Neural cell (in vitro differentiated cells): ENCODE data around the gene PABPC1L. TPM values are rescaled to one million over a fixed set of nuclear protein-coding genes. Genes with fewer than 3 reads are reported as not detected.

ENCODE experiments used
- H2AFZ ChIP-seq: fragments of 200-600, 300-800 bp; sonication (generic), shearing (Covaris generic); 2 replicates; pipeline ENCODE4 v1.6.0; 2014; ENCODE audit warnings: low read depth, mild to moderate bottlenecking, antibody characterized with exemption, low read length, moderate library complexity
- H3F3A ChIP-seq: fragments of 200-600 bp; shearing (Covaris generic); 2 replicates; pipeline ENCODE4 v1.6.1; 2016; ENCODE audit warnings: mild to moderate bottlenecking, moderate library complexity, mixed read lengths, antibody characterized with exemption, low read length; ENCODE audit not compliant: insufficient read depth, poor library complexity, severe bottlenecking
- H3K27ac ChIP-seq: fragments of 200-600, 300-800 bp; sonication (generic), shearing (Covaris generic); 2 replicates; pipeline ENCODE4 v1.5.1; 2014; ENCODE audit warnings: mild to moderate bottlenecking, low read length, moderate library complexity
- H3K27me3 ChIP-seq: fragments of 300-800, 200-600 bp; sonication (generic), shearing (Covaris generic); 2 replicates; pipeline ENCODE4 v1.6.0; 2014; ENCODE audit warnings: mild to moderate bottlenecking, low read depth, low read length, moderate library complexity; ENCODE audit not compliant: insufficient read depth
- H3K36me3 ChIP-seq: fragments of 300-800, 200-600 bp; sonication (generic), shearing (Covaris generic); 2 replicates; pipeline ENCODE4 v1.5.1; 2014; ENCODE audit warnings: mild to moderate bottlenecking, antibody characterized with exemption, low read length, moderate library complexity; ENCODE audit not compliant: insufficient read depth
- H3K4me2 ChIP-seq: fragments of 300-800, 200-600 bp; sonication (generic), shearing (Covaris generic); 2 replicates; pipeline ENCODE4 v1.6.0; 2014; ENCODE audit warnings: mild to moderate bottlenecking, low read length
- H3K4me3 ChIP-seq: fragments of 300-800, 200-600 bp; sonication (generic), shearing (Covaris generic); 2 replicates; pipeline ENCODE4 v1.5.1; 2014; ENCODE audit warnings: mild to moderate bottlenecking, low read length, moderate library complexity
- H3K79me2 ChIP-seq: fragments of 200-600 bp; shearing (Covaris generic); replicated peaks from 2 replicates; pipeline ENCODE4 v1.6.0; 2014; ENCODE audit warnings: mild to moderate bottlenecking, low read length, moderate library complexity; ENCODE audit not compliant: insufficient read depth
- H3K9ac ChIP-seq: fragments of 300-800, 200-600 bp; sonication (generic), shearing (Covaris generic); 2 replicates; pipeline ENCODE4 v1.6.1; 2016; ENCODE audit warnings: mild to moderate bottlenecking, low read length, mixed read lengths
- H3K9me2 ChIP-seq: fragments of 200-600 bp; shearing (Covaris generic); 2 replicates; pipeline ENCODE4 v1.6.1; 2016; ENCODE audit warnings: mild to moderate bottlenecking, low read length, mixed read lengths; ENCODE audit not compliant: insufficient read depth
- H3K9me3 ChIP-seq: fragments of 200-600, 300-800 bp; sonication (generic), shearing (Covaris generic); 2 replicates; pipeline ENCODE4 v1.6.1; 2016; ENCODE audit warnings: mild to moderate bottlenecking, mixed run types, low read length, moderate library complexity, mixed read lengths
- H4K20me1 ChIP-seq: fragments of 200-600 bp; shearing (Covaris generic); 2 replicates; pipeline ENCODE4 v1.6.1; 2016; ENCODE audit warnings: mild to moderate bottlenecking, mixed run types; ENCODE audit not compliant: insufficient read depth
- CTCF ChIP-seq: fragments of 450-650 bp; IDR thresholded peaks from 2 replicates; pipeline ENCODE4 v1.5.1; 2014; ENCODE audit warnings: antibody characterized with exemption, mild to moderate bottlenecking, moderate library complexity; ENCODE audit not compliant: poor library complexity, severe bottlenecking
- EP300 ChIP-seq: fragments of 450-650 bp; conservative IDR thresholded peaks from 2 replicates; pipeline ENCODE4 v1.6.1; 2014; ENCODE audit warnings: antibody characterized with exemption, mild to moderate bottlenecking, moderate library complexity; ENCODE audit not compliant: poor library complexity, severe bottlenecking
- EZH2 ChIP-seq: fragments of 200-600, 300-800 bp; shearing (Covaris generic), sonication (generic); IDR thresholded peaks from 2 replicates; pipeline ENCODE4 v1.6.1; 2014; ENCODE audit warnings: antibody characterized with exemption, low read length, borderline replicate concordance, mild to moderate bottlenecking; ENCODE audit not compliant: insufficient read depth, poor library complexity, severe bottlenecking
- MXI1 ChIP-seq: fragments of 450-650 bp; conservative IDR thresholded peaks from 2 replicates; pipeline ENCODE4 v1.6.1; 2014; ENCODE audit warnings: antibody characterized with exemption, mild to moderate bottlenecking; ENCODE audit not compliant: poor library complexity, severe bottlenecking
- POLR2AphosphoS5 ChIP-seq: IDR thresholded peaks from 2 replicates; pipeline ENCODE4 v1.6.1; 2012
- RAD21 ChIP-seq: fragments of 450-650 bp; conservative IDR thresholded peaks from 2 replicates; pipeline ENCODE4 v1.6.1; 2014; ENCODE audit warnings: antibody characterized with exemption, mild to moderate bottlenecking, moderate library complexity
- REST ChIP-seq: IDR thresholded peaks from 2 replicates; pipeline ENCODE4 v1.6.1; 2012; ENCODE audit warnings: borderline replicate concordance
- SMC3 ChIP-seq: fragments of 450-650 bp; conservative IDR thresholded peaks from 2 replicates; pipeline ENCODE4 v1.6.1; 2014; ENCODE audit warnings: antibody characterized with exemption, mild to moderate bottlenecking, moderate library complexity; ENCODE audit not compliant: poor library complexity
- TAF1 ChIP-seq: IDR thresholded peaks from 2 replicates; pipeline ENCODE4 v1.6.1; 2012; ENCODE audit warnings: low read depth
- polyA plus RNA-seq: library from polyadenylated mRNA; depleted of rRNA; stranded (reverse); fragments of >200 nt; gene quantifications from 2 replicates; pipeline ENCODE4 v1.2.3, GENCODE V29; 2014

The PABPC1L gene
- polyA plus RNA-seq, 1 donor from 2014 or later = 3.6 TPM

- Histone ChIP-seq H3K9ac (no peak overlapping the region), H4K20me1 (no peaks in the 10 kb centered on the region), H3K27ac (no peak overlapping the region), H2AFZ (no peak overlapping the region), H3K9me2 (no peaks in the 10 kb centered on the region), H3K4me3 (no peak overlapping the region), H3K9me3 (no peaks in the 10 kb centered on the region), H3K27me3 (no peaks in the 10 kb centered on the region), H3K36me3 (peaks cover 10% of the 10 kb centered on the region), H3K4me2 (no peak overlapping the region), H3K79me2 (no peaks in the 10 kb centered on the region), H3F3A (no peaks in the 10 kb centered on the region)
- TF ChIP-seq SMC3 (no peak), EZH2 (no peak), REST (no peak), CTCF (no peak), EP300 (no peak)
Measured at GRCh38 chr20:44976698-44977097, 66.8 kb downstream of the PABPC1L start.

- no peaks in the 10 kb centered on the region for H4K20me1 ChIP-seq
- H3K4me2 ChIP-seq = no peak overlapping the region
- H3K9me3 ChIP-seq = no peaks in the 10 kb centered on the region
- no peak overlapping the region for H2AFZ ChIP-seq
- H3K27ac ChIP-seq = no peak overlapping the region
- TF ChIP-seq EP300 (no peak), EZH2 (no peak), MXI1 (no peak), RAD21 (no peak), REST (no peak), CTCF (no peak), POLR2AphosphoS5 (no peak), SMC3 (no peak), TAF1 (no peak)
- no peaks in the 10 kb centered on the region for H3K79me2 ChIP-seq
- no peaks in the 10 kb centered on the region for H3F3A ChIP-seq
- no peak overlapping the region for H3K9ac ChIP-seq
- peaks cover 10% of the 10 kb centered on the region for H3K36me3 ChIP-seq
- no peaks in the 10 kb centered on the region for H3K27me3 ChIP-seq
- H3K4me3 ChIP-seq = no peak overlapping the region
- H3K9me2 ChIP-seq = no peaks in the 10 kb centered on the region
Measured at GRCh38 chr20:44979090-44979621, 69.3 kb downstream of the PABPC1L start.
